Activated CD8-positive, alpha-beta memory T cell treated with anti-CD3 and anti-CD28 coated beads for 1 hour (primary cell): ENCODE results near the gene CALML3.
"Not testable (repeated sequence)": the region's sequence is repeated elsewhere in the genome, so short reads cannot be mapped to it uniquely, and the experiment has no call there.

Experiments used
- DNase-seq, 2 donors: peaks; one replicate each; pipeline ENCODE4 v3.0.0-alpha.2; 2020; ENCODE audit warnings: low read depth in 1 of 2; ENCODE audit errors: extremely low read depth in 1 of 2

Gene CALML3

GRCh38 chr10:5552376-5553321 is 27.9 kb downstream of the CALML3 start:
- DNase-seq = no peak

GRCh38 chr10:5553400-5554170 is 28.8 kb downstream of the CALML3 start:
- no peak for DNase-seq

- DNase-seq = no peak
These were observed 30.3 kb downstream of the CALML3 start for GRCh38 chr10:5555021-5555510.

- DNase-seq = no peak
These were observed 31.1 kb downstream of the CALML3 start for GRCh38 chr10:5555881-5556280.

GRCh38 chr10:5556576-5556975 is 31.8 kb downstream of the CALML3 start:
- DNase-seq = no peak

GRCh38 chr10:5557040-5557721 is 32.4 kb downstream of the CALML3 start:
- no peak for DNase-seq

GRCh38 chr10:5557799-5558771 is 33.3 kb downstream of the CALML3 start:
- DNase-seq = no peak

- DNase-seq = not testable (repeated sequence)
These were observed 34.3 kb downstream of the CALML3 start for GRCh38 chr10:5559022-5559421.

GRCh38 chr10:5559642-5560141 is 34.9 kb downstream of the CALML3 start:
- no peak for DNase-seq

GRCh38 chr10:5560142-5560816 is 35.5 kb downstream of the CALML3 start:
- DNase-seq = no peak

GRCh38 chr10:5560817-5561703 is 36.3 kb downstream of the CALML3 start:
- no peak for DNase-seq

- DNase-seq = no peak
These were observed 37.2 kb downstream of the CALML3 start for GRCh38 chr10:5561704-5562645.

- no peak for DNase-seq
These were observed 38.7 kb downstream of the CALML3 start for GRCh38 chr10:5563321-5563961.

GRCh38 chr10:5563991-5564536 is 39.3 kb downstream of the CALML3 start:
- DNase-seq = no peak

- DNase-seq = no peak
These were observed 39.9 kb downstream of the CALML3 start for GRCh38 chr10:5564537-5565204.

GRCh38 chr10:5565205-5565545 is 40.4 kb downstream of the CALML3 start:
- no peak for DNase-seq
